ENCODE results near the gene ATF2. TPM values are rescaled to one million over a fixed set of nuclear protein-coding genes. Genes with fewer than 3 reads are reported as not detected.

The ATF2 gene
- total RNA-seq, 1 donor from 2014 or later = 91.3 TPM

GRCh38 chr2:175181877-175182308 is 13.9 kb upstream of the ATF2 start:
- peaks cover 9% of the 10 kb centered on the region for H3K27me3 Mint-ChIP-seq (ENCODE audit: unreplicated experiment)
- TF ChIP-seq CTCF (IDR thresholded peaks at IDR 0.05; ENCODE audit: partially characterized antibody, unreplicated experiment) = no peak
- peak overlapping the region; percentile 95 for H3K4me3 Mint-ChIP-seq (ENCODE audit: unreplicated experiment)
- H3K9me3 Mint-ChIP-seq (ENCODE audit: unreplicated experiment) = peaks cover 4% of the 10 kb centered on the region
- H3K27ac Mint-ChIP-seq (ENCODE audit: unreplicated experiment) = peak overlapping the region; percentile 67
- H3K4me1 Mint-ChIP-seq (ENCODE audit: low read depth, unreplicated experiment) = peaks cover 7% of the 10 kb centered on the region
- no peak for DNase-seq
- H3K36me3 Mint-ChIP-seq (ENCODE audit: unreplicated experiment) = no peaks in the 10 kb centered on the region

GRCh38 chr2:175181104-175181876 is 13.3 kb upstream of the ATF2 start, which contains the start of gene ATP5MC3:
TSS of gene ATP5MC3 (minus strand) at chr2:175181710. CDS start at chr2:175181393, 317 bp downstream.
- peak within 1 kb of the TSS; percentile 85 for H3K27ac Mint-ChIP-seq (ENCODE audit: unreplicated experiment)
- TF ChIP-seq CTCF (IDR thresholded peaks at IDR 0.05; ENCODE audit: partially characterized antibody, unreplicated experiment) = no peak
- no peaks in the 10 kb centered on the region for H3K36me3 Mint-ChIP-seq (ENCODE audit: unreplicated experiment)
- peaks cover 9% of the 10 kb centered on the region for H3K27me3 Mint-ChIP-seq (ENCODE audit: unreplicated experiment)
- DNase-seq = peak; percentile 95
- peaks cover 4% of the 10 kb centered on the region for H3K9me3 Mint-ChIP-seq (ENCODE audit: unreplicated experiment)
- peak within 1 kb of the TSS; percentile 95 for H3K4me3 Mint-ChIP-seq (ENCODE audit: unreplicated experiment)
- H3K4me1 Mint-ChIP-seq (ENCODE audit: low read depth, unreplicated experiment) = peaks cover 7% of the 10 kb centered on the region

- peaks cover 4% of the 10 kb centered on the region for H3K9me3 Mint-ChIP-seq (ENCODE audit: unreplicated experiment)
- peak overlapping the region; percentile 85 for H3K27ac Mint-ChIP-seq (ENCODE audit: unreplicated experiment)
- H3K27me3 Mint-ChIP-seq (ENCODE audit: unreplicated experiment) = peaks cover 9% of the 10 kb centered on the region
- no peaks in the 10 kb centered on the region for H3K36me3 Mint-ChIP-seq (ENCODE audit: unreplicated experiment)
- H3K4me3 Mint-ChIP-seq (ENCODE audit: unreplicated experiment) = peak overlapping the region; percentile 95
- peak; percentile 30 for DNase-seq
- no peak for TF ChIP-seq CTCF (IDR thresholded peaks at IDR 0.05; ENCODE audit: partially characterized antibody, unreplicated experiment)
- peaks cover 7% of the 10 kb centered on the region for H3K4me1 Mint-ChIP-seq (ENCODE audit: low read depth, unreplicated experiment)
Measured at GRCh38 chr2:175180701-175181103, 12.7 kb upstream of the ATF2 start.

- DNase-seq = no peak
- no peak overlapping the region for H3K27ac Mint-ChIP-seq (ENCODE audit: unreplicated experiment)
- H3K9me3 Mint-ChIP-seq (ENCODE audit: unreplicated experiment) = peaks cover 2% of the 10 kb centered on the region
- peaks cover 5% of the 10 kb centered on the region for H3K27me3 Mint-ChIP-seq (ENCODE audit: unreplicated experiment)
- peaks cover 4% of the 10 kb centered on the region for H3K4me1 Mint-ChIP-seq (ENCODE audit: low read depth, unreplicated experiment)
- no peaks in the 10 kb centered on the region for H3K36me3 Mint-ChIP-seq (ENCODE audit: unreplicated experiment)
- no peak for TF ChIP-seq CTCF (IDR thresholded peaks at IDR 0.05; ENCODE audit: partially characterized antibody, unreplicated experiment)
- H3K4me3 Mint-ChIP-seq (ENCODE audit: unreplicated experiment) = no peak overlapping the region
Measured at GRCh38 chr2:175176624-175177023, 8.6 kb upstream of the ATF2 start.

GRCh38 chr2:175175896-175176295 is 7.9 kb upstream of the ATF2 start:
- Mint-ChIP-seq H3K36me3 (ENCODE audit: unreplicated experiment) (no peaks in the 10 kb centered on the region), H3K9me3 (ENCODE audit: unreplicated experiment) (no peaks in the 10 kb centered on the region), H3K27me3 (ENCODE audit: unreplicated experiment) (peaks cover 3% of the 10 kb centered on the region), H3K4me3 (ENCODE audit: unreplicated experiment) (no peak overlapping the region), H3K27ac (ENCODE audit: unreplicated experiment) (no peak overlapping the region), H3K4me1 (ENCODE audit: low read depth, unreplicated experiment) (peaks cover 2% of the 10 kb centered on the region)
- no peak for TF ChIP-seq CTCF (IDR thresholded peaks at IDR 0.05; ENCODE audit: partially characterized antibody, unreplicated experiment)
- DNase-seq = no peak

Data from glutamatergic neuron (in vitro differentiated cells).